GM10847 (cell line): ENCODE data around the gene IKZF2.

ENCODE experiments used
- POLR2A ChIP-seq: IDR thresholded peaks from 2 replicates; pipeline ENCODE4 v1.6.1; 2011; ENCODE audit not compliant: insufficient read length; ENCODE audit errors: extremely low read depth

Gene IKZF2

DNA sequence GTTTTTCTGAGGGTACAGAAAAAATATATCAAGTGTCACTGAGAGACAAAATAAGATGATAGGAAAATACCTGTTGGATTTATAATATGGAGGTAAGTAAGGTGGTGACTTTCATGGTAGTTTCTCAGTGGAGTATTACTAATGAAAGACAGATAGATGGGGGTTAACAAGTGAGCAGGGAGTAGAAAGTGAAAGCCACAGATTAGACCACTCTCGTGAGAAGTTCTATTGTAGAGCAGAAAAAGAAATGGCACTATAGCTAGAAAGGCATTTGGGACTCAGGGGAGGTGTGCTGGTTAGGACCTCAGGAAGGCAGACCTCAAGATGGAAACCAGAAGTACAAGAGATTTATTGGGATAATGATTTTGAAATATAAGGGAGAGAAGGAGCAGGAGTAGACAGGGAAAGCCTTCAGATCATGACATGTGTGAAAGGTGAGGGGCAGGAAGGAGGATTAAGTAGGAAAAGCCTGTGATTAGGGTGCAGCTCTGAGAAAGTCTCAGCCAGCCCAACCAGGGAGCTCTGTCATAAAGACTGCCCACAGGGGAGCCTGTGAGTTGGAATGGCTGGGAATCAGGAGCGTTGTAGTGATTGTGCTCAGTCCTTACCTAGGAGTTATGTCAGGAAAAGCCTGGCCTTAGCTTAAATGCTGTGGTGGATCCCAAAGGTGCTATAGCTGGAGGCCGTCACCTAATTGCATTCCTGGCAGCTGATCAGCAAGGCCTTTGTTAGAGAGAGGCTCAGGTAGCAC, 198.1 kb downstream of the IKZF2 start:
- no peak for TF ChIP-seq POLR2A

GRCh38 chr2:212949786-212950185, 201.6 kb downstream of the IKZF2 start:
- no peak for TF ChIP-seq POLR2A
